CD14-positive monocyte (primary cell): ENCODE results near the gene UNC5C. TPM values are rescaled to one million over a fixed set of nuclear protein-coding genes. Genes with fewer than 3 reads are reported as not detected.
A peak's percentile ranks its signal among the peaks of the same experiment; 100 is the strongest.

Source experiments
- DNase-seq, 3 donors: peaks; one replicate each; pipeline ENCODE4 v3.0.0-alpha.2; 2011 to 2022
- H2AFZ ChIP-seq: 2 replicates; pipeline ENCODE4 v1.6.0; 2012; ENCODE audit warnings: mild to moderate bottlenecking, low read depth, low read length, inconsistent platforms; ENCODE audit not compliant: insufficient read depth, poor library complexity, severe bottlenecking
- H3K27ac ChIP-seq, 2 donors: 1 replicate in 1 of 2; 2 replicates in 1 of 2; pipeline ENCODE4 v1.5.1; 2012 to 2013; ENCODE audit warnings: low read length in 2 of 2, control low read depth in 1 of 2, inconsistent platforms in 1 of 2, low read depth in 1 of 2, mild to moderate bottlenecking in 1 of 2
- H3K27me3 ChIP-seq, 2 donors: one replicate each; pipeline versions ENCODE4 v1.6.0 to v1.6.1; 2011 to 2013; ENCODE audit warnings: low read length in 2 of 2; ENCODE audit not compliant: control insufficient read depth in 2 of 2, insufficient read depth in 2 of 2
- H3K36me3 ChIP-seq, 2 donors: replicated peaks in 1 of 2; 1 replicate in 1 of 2; 2 replicates in 1 of 2; pipeline versions ENCODE4 v1.5.1 to v1.6.1; 2012 to 2013; ENCODE audit warnings: low read length in 2 of 2, control low read depth in 1 of 2, inconsistent platforms in 1 of 2, mild to moderate bottlenecking in 1 of 2; ENCODE audit not compliant: insufficient read depth in 2 of 2, control insufficient read depth in 1 of 2
- H3K4me1 ChIP-seq, 2 donors: 1 replicate in 1 of 2; 2 replicates in 1 of 2; pipeline versions ENCODE4 v1.5.1 to v1.6.1; 2012 to 2013; ENCODE audit warnings: low read length in 2 of 2, control low read depth in 1 of 2, inconsistent platforms in 1 of 2, mild to moderate bottlenecking in 1 of 2, moderate library complexity in 1 of 2; ENCODE audit not compliant: insufficient read depth in 2 of 2, control insufficient read depth in 1 of 2
- H3K4me2 ChIP-seq: replicated peaks from 2 replicates; pipeline ENCODE3; 2012; ENCODE audit warnings: low read length, moderate library complexity, mild to moderate bottlenecking; ENCODE audit not compliant: poor library complexity, severe bottlenecking; ENCODE audit errors: extremely low read depth
- H3K4me3 ChIP-seq, 3 experiments: fragments of 200-600 bp in 1 of 3; sonication (generic) in 1 of 3; replicated peaks in 1 of 3; 1 replicate in 2 of 3; 2 replicates in 1 of 3; pipeline ENCODE4 v1.5.1; 2011 to 2013; ENCODE audit warnings: low read length in 3 of 3, mild to moderate bottlenecking in 3 of 3, control low read depth in 2 of 3, low read depth in 2 of 3, inconsistent platforms in 1 of 3, moderate library complexity in 1 of 3
- H3K79me2 ChIP-seq: 2 replicates; pipeline ENCODE4 v1.6.0; 2012; ENCODE audit warnings: mild to moderate bottlenecking, control low read depth, inconsistent platforms, low read length, moderate library complexity; ENCODE audit not compliant: insufficient read depth
- H3K9ac ChIP-seq: 2 replicates; pipeline ENCODE4 v1.6.0; 2017; ENCODE audit warnings: low read length, mild to moderate bottlenecking; ENCODE audit not compliant: insufficient read depth, poor library complexity, severe bottlenecking
- H3K9me3 ChIP-seq, 2 donors: replicated peaks in 1 of 2; 1 replicate in 1 of 2; 2 replicates in 1 of 2; pipeline versions ENCODE4 v1.5.1 to v1.6.1; 2012 to 2013; ENCODE audit warnings: low read length in 2 of 2, control low read depth in 1 of 2; ENCODE audit not compliant: control insufficient read depth in 1 of 2, insufficient read depth in 1 of 2
- H4K20me1 ChIP-seq: 2 replicates; pipeline ENCODE4 v1.6.0; 2012; ENCODE audit warnings: mild to moderate bottlenecking, low read length, control low read depth, moderate library complexity; ENCODE audit not compliant: insufficient read depth
- H3K27ac Mint-ChIP-seq, 7 donors: one replicate each; pipeline ENCODE4 v1.8.0; 2020; ENCODE audit warnings: mild to moderate bottlenecking in 7 of 7, mixed read lengths in 7 of 7, moderate library complexity in 6 of 7, inconsistent platforms in 2 of 7
- H3K27me3 Mint-ChIP-seq, 3 donors: one replicate each; pipeline ENCODE4 v1.8.0; 2021 to 2022; ENCODE audit warnings: low read depth in 3 of 3, mild to moderate bottlenecking in 3 of 3, mixed read lengths in 3 of 3, moderate library complexity in 3 of 3, inconsistent platforms in 1 of 3
- H3K36me3 Mint-ChIP-seq, 2 donors: one replicate each; pipeline ENCODE4 v1.8.0; 2020; ENCODE audit warnings: mixed read lengths in 2 of 2, inconsistent platforms in 1 of 2, mild to moderate bottlenecking in 1 of 2
- H3K4me1 Mint-ChIP-seq: one replicate; pipeline ENCODE4 v1.8.0; 2020; ENCODE audit warnings: mild to moderate bottlenecking, mixed read lengths
- H3K4me3 Mint-ChIP-seq, 2 donors: one replicate each; pipeline ENCODE4 v1.8.0; 2020; ENCODE audit warnings: mild to moderate bottlenecking in 2 of 2, mixed read lengths in 2 of 2, moderate library complexity in 1 of 2
- H3K9me3 Mint-ChIP-seq, 7 donors: one replicate each; pipeline ENCODE4 v1.8.0; 2020 to 2022; ENCODE audit warnings: mixed read lengths in 7 of 7, mild to moderate bottlenecking in 6 of 7, moderate library complexity in 6 of 7, inconsistent platforms in 2 of 7
- CTCF ChIP-seq: fragments of 200-600 bp; IDR thresholded peaks from one replicate; pipeline ENCODE4 v1.8.0; 2022; ENCODE audit warnings: antibody characterized with exemption, mild to moderate bottlenecking
- WGBS: methylation state at CpG from one replicate; pipeline ENCODE4 v1.1.5; 2013; ENCODE audit warnings: missing lambda C conversion rate; ENCODE audit not compliant: insufficient coverage; 5-methylcytosine and 5-hydroxymethylcytosine counted together
- intact Hi-C, 2 donors: fragments of 100-400 bp; cut with micrococcal nuclease; formaldehyde crosslinking; loops; one replicate each; pipeline versions ENCODE4 v1.15.0 to v1.15.1; 2023
- polyA plus RNA-seq, 3 donors: library from polyadenylated mRNA; depleted of rRNA in 1 of 3; unstranded in 2 of 3; stranded (reverse) in 1 of 3; fragments of 300-500 nt in 2 of 3; fragments of >200 nt in 1 of 3; fragmentation: Illumina TruSeq in 2 of 3; gene quantifications; 1 replicate in 2 of 3; 2 replicates in 1 of 3; pipeline ENCODE4 v1.2.3, GENCODE V29; 2012 to 2021

The UNC5C gene
- polyA plus RNA-seq, 3 donors, result 0.03 TPM; not detected in 2

DNA sequence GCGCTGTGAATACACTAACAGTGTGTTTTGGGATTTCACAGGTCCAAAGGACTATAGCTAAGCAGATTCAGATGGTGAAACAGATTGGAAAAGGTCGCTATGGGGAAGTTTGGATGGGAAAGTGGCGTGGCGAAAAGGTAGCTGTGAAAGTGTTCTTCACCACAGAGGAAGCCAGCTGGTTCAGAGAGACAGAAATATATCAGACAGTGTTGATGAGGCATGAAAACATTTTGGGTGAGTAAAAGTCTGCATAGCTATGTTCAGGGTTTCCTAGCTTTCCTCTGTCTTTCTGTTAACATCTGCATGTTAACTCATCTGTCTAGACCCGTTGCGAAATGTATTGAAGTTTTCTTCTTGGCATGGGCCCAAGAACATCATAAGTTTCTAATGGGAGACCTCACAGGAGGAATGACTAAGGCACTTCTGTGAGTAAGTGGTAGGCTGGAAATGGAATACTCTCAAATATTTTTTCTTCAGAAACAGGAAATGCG lies 418.9 kb downstream of the UNC5C start:
- Histone ChIP-seq H3K9ac (no peak overlapping the region), H3K4me3 (peak overlapping the region in 1 of 3 experiments; percentile 17), H3K36me3 (no peaks in the 10 kb centered on the region), H4K20me1 (no peaks in the 10 kb centered on the region), H2AFZ (no peak overlapping the region), H3K4me1 (peaks cover 0 to 8% of the 10 kb centered on the region in 2 donors), H3K79me2 (no peaks in the 10 kb centered on the region), H3K27me3 (no peaks in the 10 kb centered on the region), H3K4me2 (peak overlapping the region; percentile 31), H3K27ac (no peak overlapping the region), H3K9me3 (no peaks in the 10 kb centered on the region)
- intact Hi-C loops, result no loop called here
- Mint-ChIP-seq H3K36me3 (no peaks in the 10 kb centered on the region), H3K27me3 (no peaks in the 10 kb centered on the region), H3K27ac (peak overlapping the region in 2 of 7 donors; percentile 9 to 10), H3K9me3 (peaks cover 0 to 6% (median 0%) of the 10 kb centered on the region in 7 donors), H3K4me1 (peaks cover 8% of the 10 kb centered on the region), H3K4me3 (peak overlapping the region in 1 of 2 donors; percentile 55)
- TF ChIP-seq CTCF, result no peak
- peak; percentile 46 to 79 (median 59) for DNase-seq
- WGBS, result 0% methylated on average over 3 of the region's 7 CpGs

GRCh38 chr4:95129031-95129430 lies 419.7 kb downstream of the UNC5C start:
- H2AFZ ChIP-seq, result no peak overlapping the region

More at GRCh38 chr4:95129031-95129430, 419.7 kb downstream of the UNC5C start:
- Histone ChIP-seq H3K79me2 (no peaks in the 10 kb centered on the region), H3K9me3 (no peaks in the 10 kb centered on the region), H3K36me3 (no peaks in the 10 kb centered on the region), H3K9ac (no peak overlapping the region), H3K27me3 (no peaks in the 10 kb centered on the region), H3K4me1 (peaks cover 0 to 8% of the 10 kb centered on the region in 2 donors), H3K4me3 (no peak overlapping the region), H4K20me1 (no peaks in the 10 kb centered on the region), H3K27ac (no peak overlapping the region), H3K4me2 (no peak overlapping the region)
- Mint-ChIP-seq H3K27ac (no peak overlapping the region), H3K9me3 (peaks cover 0 to 2% (median 0%) of the 10 kb centered on the region in 7 donors), H3K4me3 (no peak overlapping the region), H3K4me1 (peaks cover 8% of the 10 kb centered on the region), H3K36me3 (no peaks in the 10 kb centered on the region), H3K27me3 (no peaks in the 10 kb centered on the region)
- intact Hi-C loops, result no loop called here
- WGBS, result no CpG with 5 or more reads among the region's 4 CpGs
- DNase-seq, result no peak
- no peak for TF ChIP-seq CTCF
